22Rv1 (cell line): Measurements from ENCODE around the gene MYLK.

Experiments
- CTCF ChIP-seq: fragments of 450-650 bp; IDR thresholded peaks from 2 replicates; pipeline ENCODE4 v1.5.1; 2017; ENCODE audit warnings: mild to moderate bottlenecking
- ZFX ChIP-seq: fragments of 450-650 bp; IDR thresholded peaks from 2 replicates; pipeline ENCODE4 v1.6.1; 2017; ENCODE audit warnings: antibody characterized with exemption, borderline replicate concordance

GRCh38 chr3:123672429-123673146 lies 211.5 kb downstream of the MYLK start:
- TF ChIP-seq CTCF (no peak), ZFX (no peak)
